DMS114 treated with DMSO at 0.1 percent for 48 hours (cell line): ENCODE data around the gene ADAM19.

Experiments
- DNase-seq: peaks from one replicate; lab custom pipeline; 2025; ENCODE audit not compliant: unreplicated experiment; lab: John Stamatoyannopoulos, UW

Gene ADAM19

GRCh38 chr5:157563929-157564716, 11.5 kb downstream of the ADAM19 start:
- DNase-seq, result no peak

- DNase-seq, result no peak
Observed at GRCh38 chr5:157563373-157563928, 12.1 kb downstream of the ADAM19 start.

GRCh38 chr5:157562111-157562581, 13.4 kb downstream of the ADAM19 start:
- no peak for DNase-seq

- DNase-seq, result no peak
Observed at GRCh38 chr5:157561110-157561509, 14.5 kb downstream of the ADAM19 start.

GRCh38 chr5:157559301-157559700, 16.3 kb downstream of the ADAM19 start:
- DNase-seq, result no peak

GRCh38 chr5:157558681-157559080, 16.9 kb downstream of the ADAM19 start:
- DNase-seq, result no peak

GRCh38 chr5:157558041-157558595, 17.5 kb downstream of the ADAM19 start:
- no peak for DNase-seq

GRCh38 chr5:157556615-157557418, 18.8 kb downstream of the ADAM19 start:
- no peak for DNase-seq

- no peak for DNase-seq
Observed at GRCh38 chr5:157555037-157555640, 20.4 kb downstream of the ADAM19 start.

DNA sequence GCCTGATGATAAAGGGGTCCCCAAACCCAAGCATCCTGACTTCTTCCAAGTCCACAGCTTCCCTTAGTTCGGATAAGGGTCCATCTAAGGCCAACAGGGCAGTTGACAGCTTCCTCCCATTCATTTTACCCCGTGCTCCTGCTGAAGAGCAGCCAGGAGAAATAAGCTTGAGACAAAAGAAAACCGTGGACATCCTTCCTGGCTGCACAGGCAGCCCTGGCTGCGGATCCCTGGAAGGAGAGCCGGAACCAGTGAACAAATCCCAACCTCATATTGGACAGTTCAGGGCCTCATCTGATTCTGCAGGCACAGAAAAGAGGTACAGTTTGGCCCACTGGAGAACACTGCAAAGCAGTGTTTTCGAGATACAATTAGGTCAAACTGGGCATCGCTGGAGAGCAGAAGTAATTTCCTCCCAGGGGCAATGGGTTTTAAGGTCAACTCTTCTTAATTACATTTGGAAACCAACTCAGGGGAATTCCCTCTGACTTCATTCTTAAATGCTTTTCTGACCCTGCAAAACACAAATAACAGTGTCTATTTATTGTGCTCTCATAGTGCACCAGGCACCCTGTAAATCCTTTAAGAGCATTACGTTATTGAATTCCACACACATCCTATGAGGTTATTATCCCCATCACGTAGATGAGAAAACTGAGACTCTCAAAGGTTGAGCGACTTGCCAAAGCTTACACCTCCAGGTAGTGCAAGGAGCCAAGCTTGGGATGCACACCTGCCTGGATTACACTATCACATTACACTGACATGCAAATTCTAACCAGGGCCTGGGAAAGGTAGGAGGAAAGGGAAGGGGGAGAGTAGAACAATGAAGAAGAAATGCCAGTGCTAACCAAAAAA, 21.2 kb downstream of the ADAM19 start:
- no peak for DNase-seq

GRCh38 chr5:157552650-157553049, 22.9 kb downstream of the ADAM19 start:
- no peak for DNase-seq

DNA sequence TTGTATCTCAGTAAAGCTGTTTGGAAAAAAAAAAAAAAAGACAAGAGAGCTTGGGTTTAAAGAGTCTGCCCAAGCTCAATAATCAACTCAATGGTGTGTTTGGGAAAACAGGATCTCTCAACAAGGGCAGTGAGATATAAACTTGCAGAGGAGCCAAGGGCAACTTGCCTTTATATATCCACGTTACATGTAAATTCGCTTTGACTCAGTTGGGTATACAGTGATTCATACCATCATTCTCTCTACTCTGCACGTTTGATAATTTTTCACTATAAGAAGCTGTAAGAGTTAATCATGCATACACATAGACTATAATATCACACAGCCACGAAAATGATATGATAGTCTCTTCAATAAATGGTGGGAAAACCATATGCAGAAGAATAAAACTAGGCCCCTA, 24.9 kb downstream of the ADAM19 start:
- DNase-seq, result no peak

GRCh38 chr5:157549954-157550549, 25.5 kb downstream of the ADAM19 start:
- DNase-seq, result no peak

DNA sequence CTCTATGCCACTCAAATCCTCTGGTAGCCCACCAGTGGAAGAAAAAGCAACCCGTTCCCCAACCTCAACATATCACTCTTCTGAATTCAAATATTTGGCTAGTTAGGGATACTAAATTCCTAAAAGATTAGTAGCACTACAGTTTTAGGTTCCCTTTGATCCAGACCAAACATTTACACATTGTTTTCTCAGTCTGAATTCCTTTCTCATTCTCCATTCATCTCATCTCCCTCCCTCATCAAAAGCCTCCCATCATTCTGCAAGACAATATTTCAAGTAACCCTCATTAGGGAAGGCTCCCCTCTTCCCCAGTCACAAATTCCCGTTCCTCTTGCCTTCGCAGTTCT, 26.3 kb downstream of the ADAM19 start:
- DNase-seq, result no peak

- no peak for DNase-seq
Observed at GRCh38 chr5:157548513-157549282, 26.9 kb downstream of the ADAM19 start.

GRCh38 chr5:157547941-157548512, 27.5 kb downstream of the ADAM19 start:
- DNase-seq, result no peak

- no peak for DNase-seq
Observed at GRCh38 chr5:157546456-157547100, 29.0 kb downstream of the ADAM19 start.

DNA sequence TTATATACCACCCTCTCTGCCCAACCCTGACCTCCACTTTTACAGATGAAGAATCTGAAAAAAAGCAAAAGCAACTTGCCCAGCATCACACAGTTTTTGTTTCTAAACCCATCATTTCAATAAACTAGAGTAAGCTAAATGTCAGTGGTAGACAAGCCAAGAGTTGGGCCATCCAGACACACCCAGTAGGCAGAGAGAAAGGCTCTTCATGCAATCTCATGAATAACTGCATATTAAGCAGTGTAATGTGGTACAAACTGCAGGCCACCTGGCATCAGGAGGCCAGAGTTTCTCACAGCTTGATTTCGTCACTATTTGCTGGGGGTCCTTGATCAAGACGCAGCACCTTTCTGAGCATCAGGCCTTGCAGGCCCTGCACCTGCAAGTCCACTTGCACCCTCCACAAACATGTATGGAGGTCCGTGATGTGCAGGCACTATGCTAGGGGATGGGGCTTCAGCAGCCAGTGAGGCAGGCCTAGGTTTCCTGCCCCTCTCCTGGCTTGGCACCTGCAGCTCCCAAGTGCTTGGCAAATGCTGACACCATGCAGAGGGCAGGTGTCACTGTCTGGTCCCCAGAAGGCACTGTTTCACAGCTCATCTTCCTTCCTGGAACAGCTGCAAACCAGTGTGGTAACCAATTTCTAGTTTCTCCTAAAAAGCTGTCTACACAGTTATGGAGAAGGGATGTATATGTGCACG, 29.8 kb downstream of the ADAM19 start:
- no peak for DNase-seq
